Limb (tissue), 2 donors: ENCODE data around the gene CAMK4.
A peak's percentile ranks its signal among the peaks of the same experiment; 100 is the strongest.

Experiments
- DNase-seq, 2 donors: peaks; one replicate each; pipeline ENCODE4 v3.0.0-alpha.2; 2016; ENCODE audit errors: extremely low spot score in 2 of 2

The CAMK4 gene

GRCh38 chr5:111223787-111224560, at the start of gene CAMK4:
TSS of gene CAMK4 (plus strand) at chr5:111224384. CDS start at chr5:111224484, 100 bp downstream.
- DNase-seq = peak; percentile 87 to 90

DNA sequence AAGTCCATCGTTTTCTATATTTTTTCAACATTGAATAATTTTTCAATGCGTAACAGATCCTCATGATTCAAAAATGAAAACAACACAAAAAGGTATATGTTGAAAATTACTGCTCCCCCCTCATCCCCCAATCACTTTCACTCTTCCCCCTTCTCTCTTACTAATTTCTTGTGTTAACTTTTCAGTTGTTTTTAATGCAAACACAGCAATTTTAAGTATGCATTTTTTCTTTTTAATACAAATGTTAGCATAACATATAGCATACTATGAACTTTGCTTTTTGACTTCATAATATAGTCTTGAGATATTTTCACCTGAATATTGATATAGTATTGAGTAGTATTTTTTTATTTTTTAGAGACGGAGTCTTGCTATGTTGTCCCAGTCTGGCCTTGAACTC, 41.1 kb upstream of the CAMK4 start:
- DNase-seq = no peak

DNA sequence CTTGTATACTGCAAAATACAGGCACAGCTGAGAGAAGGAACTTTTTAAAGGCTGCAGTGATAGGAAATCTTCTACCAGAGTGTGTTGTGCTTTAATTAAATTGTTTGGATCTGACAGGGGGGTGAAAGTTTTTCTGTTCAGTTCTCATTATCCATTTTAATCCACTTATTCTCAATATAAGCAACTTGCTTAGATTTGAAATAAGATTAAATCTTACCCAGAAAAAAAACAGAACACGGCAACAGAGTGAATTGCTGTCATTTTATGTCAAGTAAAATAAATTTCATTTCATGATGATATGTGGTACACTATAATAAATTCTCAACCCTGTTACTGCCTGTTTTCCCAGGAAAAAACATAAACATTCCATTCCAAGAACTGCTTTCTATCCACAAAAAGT, 37.1 kb upstream of the CAMK4 start:
- DNase-seq = no peak

- DNase-seq = no peak
These were observed 30.1 kb upstream of the CAMK4 start for GRCh38 chr5:111194053-111194452.

DNA sequence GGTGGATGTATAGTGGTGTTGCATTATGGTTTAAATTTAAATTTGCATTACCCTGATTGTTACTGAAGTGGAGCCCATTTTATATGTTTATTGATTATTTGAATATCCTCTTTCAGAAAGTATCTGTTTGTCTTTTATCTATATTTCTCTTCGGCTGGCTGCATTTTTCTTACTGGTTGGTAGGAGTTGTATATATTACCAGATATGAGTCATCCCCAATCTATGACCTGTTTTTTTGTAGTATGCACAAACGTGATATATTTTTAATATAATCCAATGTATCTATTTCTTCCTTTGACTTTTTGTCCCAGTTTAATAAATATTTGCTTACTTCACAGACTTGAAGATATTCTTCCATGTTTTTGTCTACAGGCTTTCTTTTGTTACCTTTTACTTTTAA, 29.3 kb upstream of the CAMK4 start:
- no peak for DNase-seq

DNA sequence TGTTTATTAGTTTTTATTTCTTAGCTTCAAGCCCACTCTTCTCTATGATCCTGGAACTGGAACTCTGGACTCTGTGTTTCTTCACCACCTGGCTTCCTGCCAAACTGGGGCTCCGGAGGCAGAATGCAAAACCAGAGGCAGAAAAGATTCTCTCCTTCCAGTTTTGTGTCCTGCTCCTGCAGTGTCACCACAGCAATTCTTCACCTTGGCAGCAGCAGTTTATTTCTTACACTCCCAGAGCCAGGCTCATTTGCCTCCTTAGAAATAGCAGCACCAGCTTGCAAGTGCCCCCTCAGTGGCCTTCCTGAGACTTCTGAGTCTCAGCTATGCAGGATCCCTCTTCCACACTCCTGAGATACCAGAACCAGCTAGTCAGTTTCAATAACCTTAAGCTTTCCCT, 26.7 kb upstream of the CAMK4 start:
- peak in 1 of 2 donors; percentile 37 for DNase-seq

- no peak for DNase-seq
These were observed 25.8 kb upstream of the CAMK4 start for GRCh38 chr5:111198281-111198966.

- DNase-seq = no peak
These were observed 23.4 kb upstream of the CAMK4 start for GRCh38 chr5:111200828-111201227.

GRCh38 chr5:111201705-111202104, 22.5 kb upstream of the CAMK4 start:
- DNase-seq = no peak

DNA sequence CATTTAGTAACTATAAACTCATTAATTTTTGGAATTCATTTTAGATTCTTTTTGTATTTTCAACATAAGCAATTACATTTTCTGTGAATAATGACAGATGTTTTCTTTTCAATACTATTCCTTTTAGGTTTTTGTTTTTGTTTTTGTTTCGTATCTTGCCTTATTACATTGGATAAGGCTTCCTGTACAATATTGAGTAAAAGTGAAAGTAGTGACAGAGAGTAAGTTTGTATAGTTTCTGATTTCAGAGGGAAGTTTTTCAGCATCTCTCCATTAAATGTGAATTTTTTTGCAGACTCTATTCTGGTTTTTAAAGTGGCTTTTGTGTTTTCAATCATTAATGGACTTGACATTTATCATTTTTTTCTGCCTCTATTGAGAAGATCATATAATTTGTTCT, 12.8 kb upstream of the CAMK4 start:
- no peak for DNase-seq

- DNase-seq = no peak
These were observed 10.0 kb upstream of the CAMK4 start for GRCh38 chr5:111214052-111214742.

GRCh38 chr5:111215971-111216370, 8.2 kb upstream of the CAMK4 start:
- DNase-seq = no peak

DNA sequence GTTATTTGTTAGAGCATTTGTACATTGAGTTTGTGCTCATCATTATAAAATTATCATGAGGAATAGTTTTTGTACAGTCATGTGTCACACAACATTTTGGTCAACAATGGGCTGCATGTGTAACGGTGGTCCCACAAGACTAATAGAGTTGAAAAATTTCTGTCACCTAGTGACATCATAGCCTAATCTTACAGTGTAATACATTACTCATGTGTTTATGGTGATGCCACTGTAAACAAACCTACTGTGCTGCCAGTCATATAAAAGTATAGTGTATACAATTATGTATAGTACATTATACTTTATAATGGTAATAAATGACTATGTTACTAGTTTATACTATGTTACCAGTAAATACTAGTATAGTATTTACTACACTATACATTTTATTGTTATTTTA, 3.0 kb upstream of the CAMK4 start:
- no peak for DNase-seq

GRCh38 chr5:111223101-111223786, 940 bp upstream of the CAMK4 start:
- DNase-seq = no peak

- DNase-seq = no peak
These were observed 569 bp downstream of the CAMK4 start for GRCh38 chr5:111224561-111225345.

GRCh38 chr5:111225926-111226325, 1.7 kb downstream of the CAMK4 start:
- no peak for DNase-seq

GRCh38 chr5:111226556-111226955, 2.4 kb downstream of the CAMK4 start:
- no peak for DNase-seq

- no peak for DNase-seq
These were observed 3.1 kb downstream of the CAMK4 start for GRCh38 chr5:111227226-111227782.

DNA sequence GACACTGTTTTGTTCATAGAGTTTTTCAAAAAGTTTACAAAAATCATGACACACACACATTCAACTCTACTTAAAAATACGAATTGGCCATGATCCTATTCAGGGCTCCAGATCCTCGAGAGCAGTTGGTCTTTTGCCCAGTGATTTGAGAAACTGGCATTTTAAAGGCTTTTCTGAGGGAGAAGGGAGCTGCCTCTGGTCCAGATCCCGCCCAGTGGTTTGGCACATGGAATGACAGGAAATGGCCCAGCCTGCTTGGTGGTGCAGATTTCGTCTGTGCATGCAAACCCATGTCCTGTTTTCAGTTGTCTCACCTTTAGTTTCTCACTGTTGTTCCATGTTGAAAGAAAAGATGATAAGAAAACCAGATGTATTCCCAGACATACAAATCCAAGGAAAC, 3.6 kb downstream of the CAMK4 start:
- peak; percentile 35 to 41 for DNase-seq

DNA sequence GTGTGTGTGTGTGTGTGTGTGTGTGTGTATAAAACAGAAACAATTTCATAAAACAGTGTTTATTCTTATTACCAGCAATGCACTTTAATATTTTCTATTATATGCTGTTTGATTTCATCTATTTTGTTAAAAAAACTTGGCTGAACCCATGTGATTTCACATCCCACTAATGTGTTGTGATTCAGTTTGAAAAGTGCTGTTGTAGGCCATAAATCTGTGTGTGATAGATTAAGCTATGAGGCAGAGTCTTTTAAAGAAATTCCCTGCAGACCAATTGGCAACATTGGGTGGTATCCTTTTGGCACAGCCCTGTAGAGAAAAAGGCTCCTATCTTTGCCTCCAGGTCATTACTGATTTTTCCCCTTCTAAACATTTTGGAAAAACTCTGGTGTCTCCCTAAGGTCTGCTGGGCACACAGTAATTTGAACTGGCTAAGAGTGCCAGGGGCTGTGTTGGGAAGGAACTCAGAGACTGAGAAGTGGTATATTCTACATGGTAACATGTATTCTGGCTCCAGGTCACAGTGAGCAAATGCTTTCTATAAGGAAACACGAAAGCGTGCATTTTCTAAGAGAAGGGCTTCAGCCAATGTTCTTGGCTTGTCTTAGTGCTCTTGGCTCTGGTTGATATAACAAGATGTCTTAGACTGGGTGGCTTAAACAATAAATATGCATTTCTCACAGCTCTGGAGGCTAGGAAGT, 4.5 kb downstream of the CAMK4 start:
- DNase-seq = no peak
